NCI-H1417 (cell line): Measurements from ENCODE around the gene USP17L10.
A peak's percentile ranks its signal among the peaks of the same experiment; 100 is the strongest.
"Not testable (repeated sequence)": the region's sequence is repeated elsewhere in the genome, so short reads cannot be mapped to it uniquely, and the experiment has no call there.

Source experiments
- DNase-seq, 3 experiments: peaks; one replicate each; lab custom pipeline; 2025; lab: John Stamatoyannopoulos, UW

The USP17L10 gene

GRCh38 chr4:9210357-9210756 is at the start of gene USP17L10:
USP17L10 (plus strand) TSS chr4:9210657; CDS start chr4:9210657, 0 bp downstream.
- not testable (repeated sequence) for DNase-seq

DNA sequence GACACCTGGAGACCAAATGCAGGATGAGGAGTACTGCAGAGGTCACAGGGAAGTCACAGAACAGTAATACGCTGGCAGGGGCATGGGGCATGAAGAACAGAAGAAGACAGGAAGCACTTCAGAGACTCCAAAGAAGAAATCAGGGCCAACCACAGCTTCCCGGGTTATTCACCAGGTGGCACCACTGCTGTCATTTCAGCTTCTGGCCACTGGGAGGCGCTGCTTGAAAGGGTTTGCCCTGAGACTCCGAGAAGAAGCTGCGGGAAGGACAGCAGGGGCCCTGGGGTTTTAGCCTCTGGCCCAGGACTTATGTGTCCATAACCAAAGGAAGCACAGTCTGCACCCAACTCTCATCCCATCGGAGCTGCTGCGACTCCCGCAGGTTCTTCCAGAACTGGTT is 44.5 kb upstream of the USP17L10 start:
- DNase-seq, result peak in 1 of 3 experiments; percentile 3

- DNase-seq, result not testable (repeated sequence)
Observed at GRCh38 chr4:9169791-9170459, 40.5 kb upstream of the USP17L10 start, which contains the start of gene FAM90A26. FAM90A26 (plus strand) TSS chr4:9170409; CDS start chr4:9173173, 2,764 bp downstream.

- not testable (repeated sequence) for DNase-seq
Observed at GRCh38 chr4:9214701-9215100, 4.2 kb downstream of the USP17L10 start.

DNA sequence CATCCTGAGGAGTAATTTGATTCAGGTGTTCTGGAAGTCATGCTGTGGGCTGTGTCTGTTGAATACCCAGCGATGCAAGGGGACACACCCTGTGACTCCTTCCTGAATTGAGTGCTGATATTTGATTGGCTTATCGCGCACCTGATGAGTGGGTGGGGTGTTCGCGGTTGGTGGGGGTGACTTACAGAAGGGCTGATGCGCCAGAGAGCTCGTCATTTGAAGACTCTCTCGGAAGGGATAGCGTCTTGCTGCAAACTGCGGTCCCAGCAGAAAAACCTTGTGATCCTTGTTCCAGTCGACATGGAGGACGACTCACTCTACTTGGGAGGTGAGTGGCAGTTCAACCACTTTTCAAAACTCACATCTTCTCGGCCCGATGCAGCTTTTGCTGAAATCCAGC is 4.6 kb downstream of the USP17L10 start, which contains the start of gene USP17L11:
Gene USP17L11 (plus strand): TSS at position 301 of the 400 bp plus-strand sequence. CDS start 0 bp downstream, at position 301.
- not testable (repeated sequence) for DNase-seq

DNA sequence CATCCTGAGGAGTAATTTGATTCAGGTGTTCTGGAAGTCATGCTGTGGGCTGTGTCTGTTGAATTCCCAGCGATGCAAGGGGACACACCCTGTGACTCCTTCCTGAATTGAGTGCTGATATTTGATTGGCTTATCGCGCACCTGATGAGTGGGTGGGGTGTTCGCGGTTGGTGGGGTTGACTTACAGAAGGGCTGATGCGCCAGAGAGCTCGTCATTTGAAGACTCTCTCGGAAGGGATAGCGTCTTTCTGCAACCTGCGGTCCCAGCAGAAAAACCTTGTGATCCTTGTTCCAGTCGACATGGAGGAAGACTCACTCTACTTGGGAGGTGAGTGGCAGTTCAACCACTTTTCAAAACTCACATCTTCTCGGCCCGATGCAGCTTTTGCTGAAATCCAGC is 9.4 kb downstream of the USP17L10 start, which contains the start of gene USP17L12:
Gene USP17L12 (plus strand): TSS at position 301 of the 400 bp plus-strand sequence. CDS start 0 bp downstream, at position 301.
- not testable (repeated sequence) for DNase-seq

DNA sequence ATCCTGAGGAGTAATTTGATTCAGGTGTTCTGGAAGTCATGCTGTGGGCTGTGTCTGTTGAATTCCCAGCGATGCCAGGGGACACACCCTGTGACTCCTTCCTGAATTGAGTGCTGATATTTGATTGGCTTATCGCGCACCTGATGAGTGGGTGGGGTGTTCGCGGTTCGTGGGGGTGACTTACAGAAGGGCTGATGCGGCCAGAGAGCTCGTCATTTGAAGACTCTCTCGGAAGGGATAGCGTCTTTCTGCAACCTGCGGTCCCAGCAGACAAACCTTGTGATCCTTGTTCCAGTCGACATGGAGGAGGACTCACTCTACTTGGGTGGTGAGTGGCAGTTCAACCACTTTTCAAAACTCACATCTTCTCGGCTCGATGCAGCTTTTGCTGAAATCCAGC is 14.1 kb downstream of the USP17L10 start, which contains the start of gene USP17L13:
Gene USP17L13 (plus strand): TSS at position 301 of the 400 bp plus-strand sequence. CDS start 0 bp downstream, at position 301.
- not testable (repeated sequence) for DNase-seq

GRCh38 chr4:9230249-9230648 is 19.8 kb downstream of the USP17L10 start:
- not testable (repeated sequence) for DNase-seq

- DNase-seq, result not testable (repeated sequence)
Observed at GRCh38 chr4:9234085-9234484, 23.6 kb downstream of the USP17L10 start, which contains the start of gene USP17L15. USP17L15 (plus strand) TSS chr4:9234385; CDS start chr4:9234385, 0 bp downstream.

- DNase-seq, result not testable (repeated sequence)
Observed at GRCh38 chr4:9238461-9238860, 28.0 kb downstream of the USP17L10 start.

DNA sequence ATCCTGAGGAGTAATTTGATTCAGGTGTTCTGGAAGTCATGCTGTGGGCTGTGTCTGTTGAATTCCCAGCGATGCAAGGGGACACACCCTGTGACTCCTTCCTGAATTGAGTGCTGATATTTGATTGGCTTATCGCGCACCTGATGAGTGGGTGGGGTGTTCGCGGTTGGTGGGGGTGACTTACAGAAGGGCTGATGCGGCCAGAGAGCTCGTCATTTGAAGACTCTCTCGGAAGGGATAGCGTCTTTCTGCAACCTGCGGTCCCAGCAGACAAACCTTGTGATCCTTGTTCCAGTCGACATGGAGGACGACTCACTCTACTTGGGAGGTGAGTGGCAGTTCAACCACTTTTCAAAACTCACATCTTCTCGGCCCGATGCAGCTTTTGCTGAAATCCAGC is 33.1 kb downstream of the USP17L10 start, which contains the start of gene USP17L17:
Gene USP17L17 (plus strand): TSS at position 301 of the 400 bp plus-strand sequence. CDS start 0 bp downstream, at position 301.
- not testable (repeated sequence) for DNase-seq

DNA sequence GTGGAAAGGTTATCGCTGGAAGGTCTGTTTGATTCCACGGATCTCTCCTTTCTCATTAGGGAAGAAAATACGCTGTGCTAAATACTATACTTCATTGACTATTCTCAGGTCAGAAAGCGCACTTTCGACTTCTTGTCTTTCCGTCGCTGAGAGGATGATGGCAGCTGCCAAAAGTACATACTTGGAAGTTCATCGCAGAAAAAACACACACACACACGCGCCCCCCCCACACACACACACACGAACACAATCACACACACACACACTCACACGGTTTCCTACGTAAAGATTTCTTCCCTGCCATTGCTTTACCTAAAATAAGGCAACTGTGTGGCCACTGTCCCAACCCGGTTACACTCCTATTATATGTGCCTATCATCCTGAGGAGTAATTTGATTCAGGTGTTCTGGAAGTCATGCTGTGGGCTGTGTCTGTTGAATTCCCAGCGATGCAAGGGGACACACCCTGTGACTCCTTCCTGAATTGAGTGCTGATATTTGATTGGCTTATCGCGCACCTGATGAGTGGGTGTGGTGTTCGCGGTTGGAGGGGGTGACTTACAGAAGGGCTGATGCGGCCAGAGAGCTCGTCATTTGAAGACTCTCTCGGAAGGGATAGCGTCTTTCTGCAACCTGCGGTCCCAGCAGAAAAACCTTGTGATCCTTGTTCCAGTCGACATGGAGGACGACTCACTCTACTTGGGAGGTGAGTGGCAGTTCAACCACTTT is 37.7 kb downstream of the USP17L10 start, which contains the start of gene USP17L18:
Gene USP17L18 (plus strand): TSS at position 678 of the 728 bp plus-strand sequence. CDS start 0 bp downstream, at position 678.
- DNase-seq, result not testable (repeated sequence)

- not testable (repeated sequence) for DNase-seq
Observed at GRCh38 chr4:9253078-9253477, 42.6 kb downstream of the USP17L10 start, which contains the start of gene USP17L19. USP17L19 (plus strand) TSS chr4:9253378; CDS start chr4:9253378, 0 bp downstream.

- DNase-seq, result not testable (repeated sequence)
Observed at GRCh38 chr4:9257824-9258223, 47.4 kb downstream of the USP17L10 start, which contains the start of gene USP17L20. USP17L20 (plus strand) TSS chr4:9258124; CDS start chr4:9258124, 0 bp downstream.
